Tibial nerve (tissue), 4 donors: ENCODE measurements around the gene P2RX6.

ENCODE experiments used
- CTCF ChIP-seq, 5 experiments: fragments of 200-600 bp in 3 of 5; fragments of 450-650 bp in 2 of 5; sonication (generic) in 3 of 5; IDR thresholded peaks; one replicate each; pipeline ENCODE4 v1.5.1; 2016 to 2019; ENCODE audit warnings: antibody characterized with exemption in 5 of 5, mild to moderate bottlenecking in 3 of 5, moderate library complexity in 2 of 5
- EP300 ChIP-seq, 2 donors: sonication (generic); formaldehyde crosslinking; IDR thresholded peaks; one replicate each; pipeline ENCODE4 v1.6.1; 2017; ENCODE audit warnings: antibody characterized with exemption in 2 of 2, mild to moderate bottlenecking in 1 of 2
- POLR2A ChIP-seq, 2 donors: fragments of 450-650 bp; IDR thresholded peaks; one replicate each; pipeline ENCODE4 v1.6.1; 2017; ENCODE audit warnings: antibody characterized with exemption in 2 of 2, mild to moderate bottlenecking in 2 of 2, moderate library complexity in 2 of 2

- TF ChIP-seq POLR2A (IDR thresholded peaks at IDR 0.05): no peak
- TF ChIP-seq CTCF (IDR thresholded peaks at IDR 0.05): no peak
- no peak for TF ChIP-seq EP300 (IDR thresholded peaks at IDR 0.05)
Observed at GRCh38 chr22:21051145-21051830, 36.3 kb downstream of the P2RX6 start.
